ENCODE measurements around the gene THRAP3. TPM values are rescaled to one million over a fixed set of nuclear protein-coding genes. Genes with fewer than 3 reads are reported as not detected.

The THRAP3 gene
- total and polyA plus RNA-seq, 2 experiments from 2014 or later, result 127 to 161 TPM

- Histone ChIP-seq H3K36me3 (ENCODE audit: insufficient read depth) (no peaks in the 10 kb centered on the region), H3K4me2 (no peak overlapping the region), H3F3A (replicated peaks; ENCODE audit: low read depth) (0 out of 2 replicates have a peak, but pooled peaks cover 4% of the 10 kb centered on the region), H2AFZ (no peak overlapping the region), H3K9me2 (ENCODE audit: insufficient read depth) (no peaks in the 10 kb centered on the region), H3K79me2 (replicated peaks; ENCODE audit: insufficient read depth) (no peaks in the 10 kb centered on the region), H3K4me1 (ENCODE audit: insufficient read depth) (no peaks in the 10 kb centered on the region), H3K27ac (ENCODE audit: low read depth) (no peak overlapping the region), H3K27me3 (ENCODE audit: insufficient read depth) (no peaks in the 10 kb centered on the region), H3K4me3 (no peak overlapping the region), H4K20me1 (replicated peaks; ENCODE audit: insufficient read depth) (no peaks in the 10 kb centered on the region)
- Mint-ChIP-seq H3K9me3 (no peaks in the 10 kb centered on the region), H3K36me3 (ENCODE audit: low read depth) (peaks cover 8% of the 10 kb centered on the region; the same call in 1 of the 3 replicates), H3K4me3 (no peak overlapping the region), H3K4me1 (peaks cover 3% of the 10 kb centered on the region; the same call in 1 of the 3 replicates), H3K27me3 (ENCODE audit: insufficient read depth, low read depth, poor library complexity) (peaks cover 10% of the 10 kb centered on the region), H3K27ac (no peak overlapping the region)
- TF ChIP-seq ZNF331 (CRISPR knock-in tag; IDR thresholded peaks at IDR 0.05; ENCODE audit: low read depth) (no peak), EZH2 (IDR thresholded peaks at IDR 0.05; ENCODE audit: low read depth, unreplicated experiment) (no peak), ZNF114 (CRISPR knock-in tag; IDR thresholded peaks at IDR 0.05) (no peak), REST (IDR thresholded peaks at IDR 0.05; ENCODE audit: unreplicated experiment) (no peak), JUNB (IDR thresholded peaks at IDR 0.05; ENCODE audit: unreplicated experiment) (no peak), CREB1 (CRISPR knock-in tag; IDR thresholded peaks at IDR 0.05; ENCODE audit: low read depth) (no peak), EZH2phosphoT487 (IDR thresholded peaks at IDR 0.05; ENCODE audit: unreplicated experiment) (no peak), ETS1 (IDR thresholded peaks at IDR 0.05) (no peak), NANOG (IDR thresholded peaks at IDR 0.05; ENCODE audit: borderline replicate concordance) (no peak)
- DNase-seq (ENCODE audit: low spot score) (no peak), ATAC-seq (no peak)
Measured at GRCh38 chr1:36339215-36339614, 115.0 kb downstream of the THRAP3 start.

GRCh38 chr1:36339615-36340014 is 115.4 kb downstream of the THRAP3 start:
- H3K27ac ChIP-seq (ENCODE audit: low read depth), result no peak overlapping the region
- 0 out of 2 replicates have a peak, but pooled peaks cover 4% of the 10 kb centered on the region for H3F3A ChIP-seq (replicated peaks; ENCODE audit: low read depth)
- Mint-ChIP-seq H3K4me1 (peaks cover 3% of the 10 kb centered on the region; the same call in 1 of the 3 replicates), H3K27ac (no peak overlapping the region), H3K4me3 (no peak overlapping the region), H3K27me3 (ENCODE audit: insufficient read depth, low read depth, poor library complexity) (peaks cover 10% of the 10 kb centered on the region), H3K9me3 (no peaks in the 10 kb centered on the region), H3K36me3 (ENCODE audit: low read depth) (peaks cover 12% of the 10 kb centered on the region)
- no peak for ATAC-seq
- DNase-seq (ENCODE audit: low spot score), result no peak
- no peaks in the 10 kb centered on the region for H3K9me2 ChIP-seq (ENCODE audit: insufficient read depth)
- H3K4me2 ChIP-seq, result no peak overlapping the region
- no peaks in the 10 kb centered on the region for H4K20me1 ChIP-seq (replicated peaks; ENCODE audit: insufficient read depth)
- H3K4me3 ChIP-seq, result no peak overlapping the region
- no peaks in the 10 kb centered on the region for H3K4me1 ChIP-seq (ENCODE audit: insufficient read depth)
- no peaks in the 10 kb centered on the region for H3K79me2 ChIP-seq (replicated peaks; ENCODE audit: insufficient read depth)
- no peak overlapping the region for H2AFZ ChIP-seq
- H3K27me3 ChIP-seq (ENCODE audit: insufficient read depth), result no peaks in the 10 kb centered on the region
- H3K36me3 ChIP-seq (ENCODE audit: insufficient read depth), result no peaks in the 10 kb centered on the region
- no peak for TF ChIP-seq CREB1 (CRISPR knock-in tag; IDR thresholded peaks at IDR 0.05; ENCODE audit: low read depth)
- TF ChIP-seq ETS1 (IDR thresholded peaks at IDR 0.05), result no peak
- no peak for TF ChIP-seq ZNF331 (CRISPR knock-in tag; IDR thresholded peaks at IDR 0.05; ENCODE audit: low read depth)
- TF ChIP-seq CTCF (conservative IDR thresholded peaks at IDR 0.05; ENCODE audit: low read depth in 2 of 2), result no peak
- no peak for TF ChIP-seq ZNF114 (CRISPR knock-in tag; IDR thresholded peaks at IDR 0.05)
- TF ChIP-seq EZH2phosphoT487 (IDR thresholded peaks at IDR 0.05; ENCODE audit: unreplicated experiment), result no peak
